A673 (cell line): Measurements from ENCODE around the gene FBXL15. TPM values are rescaled to one million over a fixed set of nuclear protein-coding genes. Genes with fewer than 3 reads are reported as not detected.
A peak's percentile ranks its signal among the peaks of the same experiment; 100 is the strongest.

Source experiments
- BruUV-seq: library from RNA; stranded (reverse); fragments of 400-500 nt; replicated peaks from 2 replicates; lab custom pipeline; 2021; lab: Mats Ljungman, UMichigan
- CTCF ChIA-PET: fragments of 300-600 bp; sonication (Branson Sonifier 250); formaldehyde crosslinking; loops from one replicate; lab custom pipeline; 2022; ENCODE audit warnings: antibody characterized with exemption; lab: Charles Lee
- POLR2A ChIA-PET: fragments of 300-600 bp; sonication (Branson Sonifier 250); formaldehyde crosslinking; loops from one replicate; lab custom pipeline; 2022; ENCODE audit warnings: antibody characterized with exemption; ENCODE audit not compliant: low non-redundant PET; lab: Charles Lee
- DNase-seq: peaks from one replicate; pipeline ENCODE4 v3.0.0-alpha.2; 2015; ENCODE audit warnings: low spot score
- H3K27ac ChIP-seq: fragments of 200-600 bp; sonication (generic); 2 replicates; pipeline ENCODE4 v1.5.1; 2016; ENCODE audit warnings: mixed run types, low read depth, mild to moderate bottlenecking, mixed read lengths, antibody characterized with exemption, low read length; ENCODE audit not compliant: poor library complexity, severe bottlenecking
- H3K27me3 ChIP-seq: fragments of 200-600 bp; sonication (generic); replicated peaks from 2 replicates; pipeline ENCODE4 v1.6.1; 2017; ENCODE audit warnings: mixed run types, low read depth, mild to moderate bottlenecking, mixed read lengths, antibody characterized with exemption, low read length; ENCODE audit not compliant: insufficient read depth, poor library complexity
- H3K36me3 ChIP-seq: fragments of 200-600 bp; sonication (generic); 2 replicates; pipeline ENCODE4 v1.6.1; 2016; ENCODE audit warnings: mixed run types, mild to moderate bottlenecking, mixed read lengths, antibody characterized with exemption, low read length; ENCODE audit not compliant: insufficient read depth, poor library complexity, severe bottlenecking
- H3K4me1 ChIP-seq: fragments of 200-600 bp; sonication (generic); 2 replicates; pipeline ENCODE4 v1.6.1; 2017; ENCODE audit warnings: mixed run types, mild to moderate bottlenecking, mixed read lengths, antibody characterized with exemption, low read length; ENCODE audit not compliant: insufficient read depth, poor library complexity, severe bottlenecking
- H3K4me3 ChIP-seq: fragments of 200-600 bp; sonication (generic); 2 replicates; pipeline ENCODE4 v1.5.1; 2016; ENCODE audit warnings: low read depth, mixed run types, mild to moderate bottlenecking, mixed read lengths, low read length; ENCODE audit not compliant: poor library complexity, severe bottlenecking
- H3K9me3 ChIP-seq: fragments of 200-600 bp; sonication (generic); 2 replicates; pipeline ENCODE4 v1.6.1; 2016; ENCODE audit warnings: mixed run types, low read depth, mild to moderate bottlenecking, mixed read lengths, antibody characterized with exemption, low read length; ENCODE audit not compliant: poor library complexity, severe bottlenecking
- EZH2 ChIP-seq: fragments of 200-600 bp; sonication (generic); IDR thresholded peaks from 2 replicates; pipeline ENCODE4 v1.6.1; 2017; ENCODE audit warnings: borderline replicate concordance, low read depth, mild to moderate bottlenecking, mixed read lengths, antibody characterized with exemption, low read length; ENCODE audit not compliant: poor library complexity, severe bottlenecking
- intact Hi-C: fragments of 100-400 bp; cut with micrococcal nuclease; formaldehyde crosslinking; loops from one replicate; pipeline ENCODE4 v1.10.0; 2022; ENCODE audit not compliant: unreplicated experiment
- total RNA-seq: library from RNA; stranded (reverse); gene quantifications from 2 replicates; pipeline ENCODE4 v1.2.3, GENCODE V29; 2021
- TF ChIP-seq, protein P1 (sequence below): fragments of 300-800, 200-600 bp; sonication (generic); conservative IDR thresholded peaks from 2 replicates; pipeline ENCODE4 v1.5.1; 2017; ENCODE audit warnings: low read depth, mild to moderate bottlenecking, antibody characterized with exemption, low read length, moderate library complexity, mixed read lengths

The FBXL15 gene
- total RNA-seq, 1 experiment from 2014 or later: 8.9 TPM

DNA sequence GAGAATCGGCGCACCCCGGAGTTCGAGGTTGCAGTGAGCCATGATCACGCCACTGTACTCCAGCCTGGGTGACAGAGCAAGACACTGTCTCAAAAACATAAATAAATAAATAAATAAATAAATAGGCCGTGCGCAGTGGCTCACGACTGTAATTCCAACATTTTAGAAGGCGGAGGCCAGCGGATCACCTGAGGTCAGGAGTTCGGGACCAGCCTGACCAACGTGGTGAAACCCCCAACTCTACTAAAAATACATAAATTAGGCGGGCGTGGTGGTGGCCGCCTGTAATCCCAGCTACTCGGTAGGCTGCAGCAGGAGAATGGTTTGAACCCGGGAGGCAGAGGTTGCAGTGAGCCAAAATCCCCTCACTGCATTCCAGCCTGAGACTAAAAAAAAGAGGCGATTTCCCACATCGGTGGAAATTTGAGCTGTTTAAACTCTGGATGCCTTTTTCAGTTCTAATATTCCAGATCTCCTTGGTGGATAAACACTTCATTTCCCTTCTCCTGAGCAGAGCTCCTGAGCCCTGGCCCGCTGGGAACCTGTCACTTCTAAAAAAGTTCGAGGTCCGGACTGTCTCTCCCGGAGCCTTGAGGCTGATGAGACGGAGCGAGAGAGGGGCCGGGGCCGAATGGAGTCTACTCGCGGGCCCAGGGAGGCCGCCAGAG lies 27.1 kb upstream of the FBXL15 start:
- Histone ChIP-seq H3K36me3 (no peaks in the 10 kb centered on the region), H3K4me1 (peaks cover 5% of the 10 kb centered on the region), H3K27ac (peak overlapping the region; percentile 90), H3K4me3 (peak overlapping the region; percentile 73), H3K27me3 (no peaks in the 10 kb centered on the region), H3K9me3 (no peaks in the 10 kb centered on the region)
- BruUV-seq: TSS peak; percentile 80
- no peak for DNase-seq
- CTCF ChIA-PET: interaction anchor here (0.6 to 2.9 kb wide), 5 partner anchors 9 to 225 kb away, joined by 3 to 13 read pairs (median 4); no protein-coding TSS in a partner anchor
- no peak for TF ChIP-seq EZH2
- TF ChIP-seq, protein P1, sequence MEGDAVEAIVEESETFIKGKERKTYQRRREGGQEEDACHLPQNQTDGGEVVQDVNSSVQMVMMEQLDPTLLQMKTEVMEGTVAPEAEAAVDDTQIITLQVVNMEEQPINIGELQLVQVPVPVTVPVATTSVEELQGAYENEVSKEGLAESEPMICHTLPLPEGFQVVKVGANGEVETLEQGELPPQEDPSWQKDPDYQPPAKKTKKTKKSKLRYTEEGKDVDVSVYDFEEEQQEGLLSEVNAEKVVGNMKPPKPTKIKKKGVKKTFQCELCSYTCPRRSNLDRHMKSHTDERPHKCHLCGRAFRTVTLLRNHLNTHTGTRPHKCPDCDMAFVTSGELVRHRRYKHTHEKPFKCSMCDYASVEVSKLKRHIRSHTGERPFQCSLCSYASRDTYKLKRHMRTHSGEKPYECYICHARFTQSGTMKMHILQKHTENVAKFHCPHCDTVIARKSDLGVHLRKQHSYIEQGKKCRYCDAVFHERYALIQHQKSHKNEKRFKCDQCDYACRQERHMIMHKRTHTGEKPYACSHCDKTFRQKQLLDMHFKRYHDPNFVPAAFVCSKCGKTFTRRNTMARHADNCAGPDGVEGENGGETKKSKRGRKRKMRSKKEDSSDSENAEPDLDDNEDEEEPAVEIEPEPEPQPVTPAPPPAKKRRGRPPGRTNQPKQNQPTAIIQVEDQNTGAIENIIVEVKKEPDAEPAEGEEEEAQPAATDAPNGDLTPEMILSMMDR: peak; percentile 97
- POLR2A ChIA-PET: no interaction called here
- intact Hi-C loops: loop anchor here (1.0 to 10.0 kb wide), 3 partner anchors 86 to 251 kb away; partner anchors contain the start of gene TRIM8

GRCh38 chr10:102394079-102394800 lies 26.4 kb upstream of the FBXL15 start:
- H3K36me3 ChIP-seq: no peaks in the 10 kb centered on the region
- H3K4me1 ChIP-seq: peaks cover 5% of the 10 kb centered on the region
- H3K27ac ChIP-seq: peak overlapping the region; percentile 90
- CTCF ChIA-PET: interaction anchor here (0.6 to 2.9 kb wide), 6 partner anchors 9 to 479 kb away, joined by 3 to 13 read pairs (median 5); partner anchors contain the start of gene FBXL15
- H3K9me3 ChIP-seq: no peaks in the 10 kb centered on the region
- intact Hi-C loops: loop anchor here (1.0 to 10.0 kb wide), 3 partner anchors 85 to 251 kb away; partner anchors contain the start of gene TRIM8
- BruUV-seq: no TSS peak
- DNase-seq: peak; percentile 94
- TF ChIP-seq EZH2: no peak
- TF ChIP-seq, protein P1: 0 out of 2 replicates have a peak, but pooled peaks have one; percentile 6
- H3K27me3 ChIP-seq: no peaks in the 10 kb centered on the region
- peak overlapping the region; percentile 73 for H3K4me3 ChIP-seq
- POLR2A ChIA-PET: no interaction called here

- intact Hi-C loops: loop anchor here (1.0 to 10.0 kb wide), 5 partner anchors 84 to 250 kb away; partner anchors contain the start of gene TRIM8
- H3K36me3 ChIP-seq: no peaks in the 10 kb centered on the region
- H3K27ac ChIP-seq: peak overlapping the region; percentile 90
- TF ChIP-seq, protein P1: no peak
- TF ChIP-seq EZH2: no peak
- H3K9me3 ChIP-seq: no peaks in the 10 kb centered on the region
- no TSS peak for BruUV-seq
- ChIA-PET POLR2A (interaction anchor here (0.6 kb wide), 1 partner anchor 532 kb away, joined by 8 read pairs; no protein-coding TSS in a partner anchor), CTCF (interaction anchor here (0.6 to 2.9 kb wide), 3 partner anchors 10 to 226 kb away, joined by 3 to 13 read pairs (median 4); no protein-coding TSS in a partner anchor)
- no peaks in the 10 kb centered on the region for H3K27me3 ChIP-seq
- peak overlapping the region; percentile 73 for H3K4me3 ChIP-seq
- DNase-seq: peak; percentile 61
- H3K4me1 ChIP-seq: peaks cover 9% of the 10 kb centered on the region
Observed at GRCh38 chr10:102394801-102395399, 25.7 kb upstream of the FBXL15 start.
